C4-2B (cell line): ENCODE results near the gene GNAI2.

ENCODE experiments used
- ZFX ChIP-seq: fragments of 450-650 bp; IDR thresholded peaks from 2 replicates; pipeline ENCODE4 v1.6.1; 2017
- TF ChIP-seq, protein P1 (sequence below): fragments of 450-650 bp; conservative IDR thresholded peaks from 2 replicates; pipeline ENCODE4 v1.5.1; 2017; ENCODE audit warnings: mild to moderate bottlenecking

DNA sequence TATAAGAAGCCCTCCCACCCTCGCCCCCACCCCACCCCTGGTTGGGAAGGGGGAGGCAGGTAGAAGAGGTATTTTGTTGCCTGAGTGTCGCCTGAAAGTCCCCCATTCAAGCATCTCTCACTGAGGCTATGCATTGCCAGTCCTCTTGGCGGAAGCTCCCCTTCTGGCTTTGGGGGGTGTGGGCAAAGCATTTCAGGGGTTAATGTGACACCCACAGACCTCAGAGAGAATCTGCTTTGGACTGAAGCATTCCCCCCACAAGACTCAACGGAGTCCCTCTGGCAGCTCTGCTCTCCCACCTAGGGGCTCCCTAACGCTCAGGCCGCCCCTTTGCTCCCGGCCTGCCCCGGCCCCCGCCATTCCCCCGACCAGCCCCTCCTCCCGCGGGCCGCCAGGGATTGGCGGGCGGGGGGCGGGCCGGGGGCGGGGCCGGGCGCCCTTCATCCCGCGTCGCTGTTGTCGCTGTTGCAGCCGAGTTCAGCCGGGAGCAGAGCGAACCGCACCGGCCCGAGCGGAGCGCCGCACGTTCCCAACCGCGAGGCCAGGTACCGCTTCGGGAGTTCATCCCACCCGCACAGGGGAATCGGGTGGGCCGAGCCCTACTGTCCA lies 31.1 kb upstream of the GNAI2 start, which contains the start of gene SLC38A3:
- TF ChIP-seq, protein P1, sequence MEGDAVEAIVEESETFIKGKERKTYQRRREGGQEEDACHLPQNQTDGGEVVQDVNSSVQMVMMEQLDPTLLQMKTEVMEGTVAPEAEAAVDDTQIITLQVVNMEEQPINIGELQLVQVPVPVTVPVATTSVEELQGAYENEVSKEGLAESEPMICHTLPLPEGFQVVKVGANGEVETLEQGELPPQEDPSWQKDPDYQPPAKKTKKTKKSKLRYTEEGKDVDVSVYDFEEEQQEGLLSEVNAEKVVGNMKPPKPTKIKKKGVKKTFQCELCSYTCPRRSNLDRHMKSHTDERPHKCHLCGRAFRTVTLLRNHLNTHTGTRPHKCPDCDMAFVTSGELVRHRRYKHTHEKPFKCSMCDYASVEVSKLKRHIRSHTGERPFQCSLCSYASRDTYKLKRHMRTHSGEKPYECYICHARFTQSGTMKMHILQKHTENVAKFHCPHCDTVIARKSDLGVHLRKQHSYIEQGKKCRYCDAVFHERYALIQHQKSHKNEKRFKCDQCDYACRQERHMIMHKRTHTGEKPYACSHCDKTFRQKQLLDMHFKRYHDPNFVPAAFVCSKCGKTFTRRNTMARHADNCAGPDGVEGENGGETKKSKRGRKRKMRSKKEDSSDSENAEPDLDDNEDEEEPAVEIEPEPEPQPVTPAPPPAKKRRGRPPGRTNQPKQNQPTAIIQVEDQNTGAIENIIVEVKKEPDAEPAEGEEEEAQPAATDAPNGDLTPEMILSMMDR = no peak
- no peak for TF ChIP-seq ZFX
